NCI-H2227 (cell line): Measurements from ENCODE around the gene CAV2.
A peak's percentile ranks its signal among the peaks of the same experiment; 100 is the strongest.
"Not testable (repeated sequence)": the region's sequence is repeated elsewhere in the genome, so short reads cannot be mapped to it uniquely, and the experiment has no call there.

ENCODE experiments used
- DNase-seq: peaks from one replicate; lab custom pipeline; 2025; ENCODE audit not compliant: unreplicated experiment; lab: John Stamatoyannopoulos, UW

The CAV2 gene, protein sequence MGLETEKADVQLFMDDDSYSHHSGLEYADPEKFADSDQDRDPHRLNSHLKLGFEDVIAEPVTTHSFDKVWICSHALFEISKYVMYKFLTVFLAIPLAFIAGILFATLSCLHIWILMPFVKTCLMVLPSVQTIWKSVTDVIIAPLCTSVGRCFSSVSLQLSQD

DNA sequence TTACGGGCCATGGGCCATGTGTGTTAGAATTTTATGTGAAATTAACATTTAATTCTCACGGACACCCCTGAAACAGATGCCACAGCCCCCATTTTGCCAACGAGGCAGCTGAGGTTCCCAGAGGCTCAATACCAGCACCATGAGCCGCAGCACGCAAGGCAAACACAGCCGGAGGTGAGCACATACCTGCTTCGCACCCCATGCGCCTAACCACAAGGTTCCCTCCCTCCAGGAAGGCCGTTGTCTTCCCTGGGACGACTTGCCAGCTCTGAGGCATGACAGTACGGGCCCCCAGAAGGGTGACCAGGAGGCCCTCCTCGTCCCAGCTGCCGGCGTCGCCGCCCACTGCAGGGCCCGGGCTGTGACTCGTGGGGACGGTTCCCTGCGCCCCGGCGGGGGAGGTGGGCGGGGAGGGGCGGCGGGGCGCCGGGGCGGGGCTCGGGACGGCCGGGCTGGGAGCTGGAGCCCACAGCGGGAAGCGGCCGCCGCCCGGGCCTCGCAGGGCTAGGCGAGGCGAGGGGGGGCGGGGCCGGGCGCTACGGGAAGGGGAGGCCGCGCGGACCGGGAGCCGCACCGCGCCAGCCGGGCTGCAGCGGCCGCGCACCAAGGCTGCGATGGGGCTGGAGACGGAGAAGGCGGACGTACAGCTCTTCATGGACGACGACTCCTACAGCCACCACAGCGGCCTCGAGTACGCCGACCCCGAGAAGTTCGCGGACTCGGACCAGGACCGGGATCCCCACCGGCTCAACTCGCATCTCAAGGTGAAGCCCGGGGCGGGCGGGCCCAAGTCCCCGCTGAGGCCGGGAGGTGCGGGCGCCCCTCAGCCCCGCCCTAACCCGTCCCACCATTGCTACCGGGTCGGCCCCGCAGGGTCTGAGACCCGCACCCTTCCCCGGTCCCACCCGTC lies at the start of gene CAV2:
CAV2 (plus strand) TSS at position 571 of the 910 bp plus-strand sequence; CDS start at position 615, 44 bp downstream.
- peak; percentile 29 for DNase-seq

DNA sequence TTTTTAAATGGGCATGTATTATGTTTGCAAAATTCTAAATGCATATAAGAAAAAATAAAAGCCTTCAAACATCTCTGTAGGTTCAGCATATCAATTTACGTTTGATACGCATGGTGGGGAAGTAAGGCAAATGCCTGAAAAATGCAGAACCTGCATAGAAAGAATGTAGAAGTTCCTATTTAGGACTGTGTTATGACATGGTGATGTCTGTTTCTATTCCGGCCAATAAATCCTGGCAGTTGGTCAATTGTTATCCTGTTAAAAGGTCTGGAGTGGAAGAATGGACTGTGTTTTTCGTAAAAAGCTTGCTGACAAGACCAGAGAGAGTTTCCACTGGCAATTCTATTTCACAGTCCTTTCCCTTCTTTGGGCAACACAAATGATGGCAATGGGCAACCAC lies 49.6 kb upstream of the CAV2 start:
- DNase-seq = no peak

DNA sequence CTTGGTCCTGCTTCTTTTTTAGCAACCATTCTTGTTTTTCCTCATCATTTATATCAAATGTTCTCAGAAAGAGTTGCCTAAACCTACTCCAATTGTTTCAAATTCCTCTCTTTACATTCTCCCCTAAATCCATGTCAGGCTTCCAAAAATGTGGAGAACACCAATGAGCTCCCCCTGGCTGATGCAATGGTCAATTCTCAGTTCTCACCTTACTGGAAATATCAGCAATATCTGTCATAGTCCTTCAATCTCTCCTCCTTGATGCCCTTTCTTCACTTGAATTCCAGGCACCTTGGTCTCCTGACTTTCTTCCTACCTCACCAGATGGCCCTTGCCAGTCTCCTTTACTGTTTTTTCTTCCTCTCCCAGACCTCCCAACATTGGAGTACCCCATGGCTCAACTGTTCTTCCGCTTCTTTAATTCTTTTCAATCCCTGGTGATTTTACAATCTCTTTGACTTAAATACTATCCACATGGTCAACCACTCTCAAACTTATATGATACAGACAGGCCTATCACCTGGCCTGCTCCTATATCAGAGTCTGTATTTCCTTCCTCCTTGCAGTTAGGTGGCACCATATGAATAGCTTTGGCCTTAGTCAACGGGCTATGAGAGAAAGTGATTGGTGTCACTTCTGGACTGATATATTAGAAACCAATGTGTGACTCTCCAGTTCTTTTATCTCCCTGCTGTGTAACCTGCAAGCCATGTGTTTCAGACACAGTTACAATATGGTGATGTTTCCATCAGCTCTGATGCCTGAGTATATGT lies 47.4 kb upstream of the CAV2 start:
- no peak for DNase-seq

DNA sequence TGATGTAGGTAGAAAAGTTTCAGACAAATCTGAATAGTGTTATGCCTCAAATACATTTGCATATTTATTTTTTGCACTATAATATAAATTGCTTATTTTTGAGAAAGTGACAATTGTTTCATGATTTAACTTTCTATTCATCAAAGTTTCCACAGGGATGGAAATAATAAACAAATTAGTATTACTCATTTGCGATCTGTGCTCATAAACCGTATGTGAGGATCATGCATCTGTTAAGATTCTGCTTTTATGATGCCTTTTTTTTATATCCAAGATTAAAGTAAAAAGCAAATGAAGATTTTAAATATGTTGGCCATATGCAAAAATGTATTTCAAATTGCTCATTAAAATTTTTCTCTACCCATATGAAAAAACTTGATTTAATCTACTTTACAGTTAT lies 45.2 kb upstream of the CAV2 start:
- no peak for DNase-seq

DNA sequence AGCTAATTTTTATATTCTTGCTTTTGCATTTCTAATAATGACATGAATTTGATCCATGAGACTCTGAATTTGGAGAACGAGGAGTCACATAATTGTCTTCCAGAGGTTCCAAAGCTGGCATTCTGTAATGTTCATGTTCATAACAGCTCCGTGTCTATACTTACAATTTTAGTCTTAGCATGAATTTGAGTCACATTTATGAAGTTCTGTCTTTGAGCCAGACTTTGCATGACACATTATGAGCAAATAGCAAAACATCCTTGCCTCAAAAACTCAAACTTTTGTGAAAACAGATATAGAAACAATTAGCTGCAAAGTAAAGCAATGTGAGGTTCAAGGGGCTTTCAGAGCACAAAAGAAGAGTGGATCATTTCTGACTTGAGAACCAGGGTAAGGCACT lies 44.5 kb upstream of the CAV2 start:
- DNase-seq = no peak

DNA sequence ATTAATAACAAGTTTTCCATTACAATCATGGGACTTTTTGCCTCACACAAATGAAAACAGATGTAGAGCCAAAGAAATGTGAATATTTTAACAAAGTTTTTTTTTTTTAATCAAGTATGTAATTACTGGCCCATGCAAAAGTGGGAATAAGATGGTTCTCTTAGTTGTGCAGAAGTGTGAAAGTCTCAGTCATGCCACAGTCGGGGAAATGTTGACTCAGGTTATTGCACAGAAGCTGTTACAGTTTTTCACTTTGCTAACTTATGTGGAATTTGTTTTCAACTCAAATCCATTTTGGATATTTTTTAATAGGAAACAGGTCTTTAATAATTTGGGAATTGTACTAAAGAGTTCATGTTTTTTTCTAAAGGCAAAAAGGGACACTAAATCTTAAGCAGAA lies 44.0 kb upstream of the CAV2 start:
- no peak for DNase-seq

DNA sequence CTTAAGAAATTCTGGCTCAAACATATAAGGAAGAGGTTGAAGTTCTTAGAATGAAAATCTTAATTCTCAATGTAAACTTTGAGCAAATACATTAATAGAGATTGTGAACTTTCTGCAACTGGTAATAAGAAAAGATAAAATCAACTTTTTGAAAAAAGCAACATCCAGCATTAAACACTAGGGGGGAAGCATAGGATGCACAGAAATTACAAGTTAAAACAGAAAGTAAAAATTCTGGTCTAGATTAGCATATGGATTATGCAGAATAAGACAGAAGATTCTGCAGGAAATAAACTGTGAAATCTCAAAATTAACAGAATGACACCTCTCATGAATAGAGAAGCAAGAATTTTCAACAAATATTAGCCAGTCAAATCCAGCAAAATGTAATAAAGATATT lies 38.0 kb upstream of the CAV2 start:
- DNase-seq = no peak

DNA sequence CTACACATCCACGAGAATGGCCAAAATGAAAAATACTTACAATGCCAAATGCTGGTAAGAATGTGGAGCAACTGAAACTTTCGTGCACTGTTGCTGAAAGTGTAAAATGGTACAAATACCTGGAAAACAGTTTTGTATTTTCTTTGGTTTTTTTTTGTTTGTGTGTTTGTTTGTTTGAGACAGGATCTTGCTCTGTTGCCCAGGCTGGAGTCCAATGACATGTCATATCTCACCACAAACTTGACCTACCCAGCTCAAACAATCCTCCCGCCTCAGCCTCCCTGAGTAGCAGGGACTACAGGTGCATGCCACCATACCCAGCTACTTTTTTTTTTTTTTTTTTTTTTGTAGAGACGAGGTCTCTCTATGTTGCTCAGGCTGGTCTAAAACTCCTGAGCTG lies 35.6 kb upstream of the CAV2 start:
- no peak for DNase-seq

DNA sequence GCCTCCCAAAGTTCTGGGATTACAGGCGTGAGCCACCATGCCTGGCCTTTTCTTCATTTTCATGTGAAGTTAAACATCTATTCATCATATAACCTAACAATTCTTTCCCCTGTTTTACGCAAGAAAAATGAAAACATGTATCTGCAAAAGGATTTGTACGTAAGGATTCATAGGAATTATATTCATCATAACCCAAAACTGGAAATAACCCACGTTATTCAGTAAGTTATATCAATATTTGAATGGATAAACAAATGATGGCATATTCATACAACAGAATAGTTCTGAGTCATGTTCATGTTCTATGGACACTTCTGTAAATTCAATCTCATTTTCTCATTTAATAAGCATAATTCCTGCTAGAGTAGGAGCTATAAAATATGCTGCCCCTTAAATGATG lies 35.2 kb upstream of the CAV2 start:
- no peak for DNase-seq

DNA sequence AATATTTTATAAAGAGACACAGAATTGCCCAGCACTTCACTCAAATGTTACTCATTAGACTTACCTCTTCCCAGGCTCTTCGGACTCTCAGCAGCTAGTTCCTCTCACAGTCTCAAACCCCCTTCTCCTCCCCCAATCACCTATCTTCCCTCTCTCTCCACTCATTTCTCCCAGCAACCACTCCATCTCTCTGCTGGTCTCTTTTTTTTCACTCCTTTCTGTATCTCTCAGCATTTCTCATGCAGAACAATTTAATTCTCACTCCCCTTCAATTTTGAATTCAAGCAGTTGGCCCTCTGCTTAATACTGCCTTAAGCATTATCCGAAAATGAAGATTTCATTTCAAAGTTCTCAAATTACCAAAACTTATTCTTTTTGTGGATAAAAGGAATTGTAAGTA lies 34.4 kb upstream of the CAV2 start:
- DNase-seq = no peak

DNA sequence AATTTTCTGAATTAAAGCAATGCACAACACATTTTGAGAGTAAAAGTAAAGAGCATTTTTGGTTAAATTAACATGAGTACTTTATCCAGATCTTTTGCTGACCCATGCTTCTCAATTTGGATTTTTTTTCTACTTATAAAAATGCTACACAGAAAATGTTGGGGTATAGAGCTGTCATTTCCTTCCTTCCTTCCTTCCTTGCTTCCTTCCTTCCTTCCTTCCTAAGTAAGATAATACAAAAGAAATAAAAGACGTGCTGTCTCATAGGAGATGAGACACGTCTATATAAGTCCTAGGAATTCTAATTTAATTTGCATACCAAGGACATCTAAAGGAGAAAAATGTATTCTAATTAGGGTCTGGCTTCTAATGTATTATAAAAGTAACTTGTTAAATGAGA lies 31.0 kb upstream of the CAV2 start:
- DNase-seq = no peak

DNA sequence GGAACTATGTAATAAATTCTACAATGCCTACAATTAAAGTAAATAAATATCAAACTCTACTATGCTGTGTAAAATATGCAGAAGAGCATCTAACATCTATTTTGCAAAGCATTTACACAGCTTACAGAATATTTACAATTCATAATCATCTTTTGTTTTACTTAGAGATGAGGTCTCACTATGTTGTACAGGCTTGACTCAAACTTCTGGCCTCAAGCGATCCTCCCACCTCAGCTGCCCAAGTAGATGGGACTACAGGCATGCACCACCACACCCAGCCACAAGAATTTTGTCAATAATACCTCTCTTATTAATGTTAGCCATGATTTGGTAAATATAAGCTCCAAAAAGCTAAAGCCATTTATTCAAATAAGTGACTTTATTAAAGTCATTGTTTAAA lies 21.9 kb upstream of the CAV2 start:
- no peak for DNase-seq

DNA sequence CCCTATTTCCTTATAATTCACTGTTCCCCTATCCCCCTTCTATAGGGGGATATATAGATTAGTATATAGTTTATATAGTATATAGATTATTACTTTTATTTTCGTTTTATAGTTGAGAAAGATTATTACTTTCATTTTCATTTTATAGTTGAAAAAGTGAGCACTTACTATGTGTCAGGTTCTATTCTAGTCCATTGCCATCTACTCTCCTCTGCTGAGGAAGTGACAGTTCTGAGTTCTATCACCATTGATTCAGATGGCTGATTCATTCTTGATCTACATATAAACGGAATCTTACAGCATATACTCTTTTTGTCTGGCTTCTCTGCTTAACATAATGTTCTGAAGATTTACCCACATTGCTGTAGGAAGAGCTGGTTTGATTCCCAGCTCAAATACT lies 20.7 kb upstream of the CAV2 start:
- no peak for DNase-seq

DNA sequence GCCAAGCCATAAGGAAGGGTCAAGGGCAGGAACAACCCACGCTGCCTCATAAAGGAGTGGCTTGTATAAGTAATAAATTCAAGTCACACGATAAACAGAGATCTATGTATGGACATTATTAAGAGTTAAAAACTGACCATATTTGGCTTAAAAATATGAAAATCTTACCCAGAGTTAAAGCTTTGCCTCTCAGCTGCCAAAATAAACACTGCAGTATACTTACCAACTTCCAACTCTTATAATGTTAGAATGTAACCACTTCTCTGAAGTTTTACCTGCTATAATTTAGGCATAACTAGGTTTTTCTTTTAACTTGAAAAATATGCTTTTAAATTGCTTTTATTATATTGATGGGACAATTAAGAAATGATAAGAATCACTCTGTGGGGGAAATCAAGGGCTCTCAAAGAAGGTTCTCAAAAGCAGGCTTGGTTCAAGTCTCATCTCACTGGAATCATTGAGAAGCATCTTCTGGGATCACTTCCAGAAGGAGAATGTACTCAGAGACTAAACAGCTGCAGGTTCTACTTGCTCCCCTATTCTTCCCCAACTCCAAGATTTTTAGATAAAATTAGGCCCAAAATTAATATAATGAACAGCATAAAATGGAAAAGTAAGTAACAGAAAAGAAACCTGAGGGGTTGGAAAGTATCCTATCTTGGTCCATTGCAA lies 16.1 kb upstream of the CAV2 start:
- DNase-seq = no peak

DNA sequence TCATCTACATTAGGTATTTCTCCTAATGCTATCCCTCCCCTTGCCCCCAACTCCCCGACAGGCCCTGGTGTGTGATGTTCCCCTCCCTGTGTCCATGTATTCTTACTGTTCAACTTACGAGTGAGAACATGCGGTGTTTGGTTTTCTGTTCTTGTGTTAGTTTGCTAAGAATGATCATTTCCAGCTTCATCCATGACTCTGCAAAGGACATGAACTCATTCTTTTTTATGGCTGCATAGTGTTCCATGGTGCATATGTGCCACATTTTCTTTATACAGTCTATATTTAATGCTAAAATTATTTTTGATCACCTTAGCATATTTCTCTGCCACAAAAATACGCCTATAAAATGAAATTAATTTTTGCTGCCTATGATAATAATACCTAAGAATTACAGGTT lies 15.1 kb upstream of the CAV2 start:
- DNase-seq = not testable (repeated sequence)

DNA sequence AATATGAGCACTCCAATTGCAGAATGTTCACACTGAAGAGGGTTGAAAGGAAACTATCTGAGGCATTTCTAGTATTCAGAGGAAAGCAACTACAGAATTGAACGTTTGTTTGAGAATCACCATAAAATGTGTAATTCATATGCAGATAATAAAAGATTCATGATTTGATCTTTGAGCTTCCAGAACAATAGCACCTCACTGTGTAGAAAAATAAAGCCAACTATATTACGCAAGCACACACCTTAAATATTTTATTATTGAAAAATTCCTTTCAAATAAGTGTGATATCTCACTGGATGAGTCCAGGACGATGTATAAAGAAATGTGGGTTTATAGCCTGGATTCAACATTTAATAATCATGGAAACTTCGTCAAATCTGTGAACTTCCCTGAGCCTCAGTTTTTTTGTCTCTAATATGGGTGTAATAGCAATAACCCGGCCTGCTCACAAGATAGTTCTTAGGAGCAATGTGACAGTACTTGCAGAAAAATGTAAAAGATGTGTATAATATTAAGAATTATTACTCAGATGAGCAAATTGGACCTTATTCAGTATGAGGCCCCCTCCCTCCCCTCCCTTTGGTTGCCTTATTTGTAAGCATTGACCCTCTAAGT lies 11.5 kb upstream of the CAV2 start:
- DNase-seq = no peak

DNA sequence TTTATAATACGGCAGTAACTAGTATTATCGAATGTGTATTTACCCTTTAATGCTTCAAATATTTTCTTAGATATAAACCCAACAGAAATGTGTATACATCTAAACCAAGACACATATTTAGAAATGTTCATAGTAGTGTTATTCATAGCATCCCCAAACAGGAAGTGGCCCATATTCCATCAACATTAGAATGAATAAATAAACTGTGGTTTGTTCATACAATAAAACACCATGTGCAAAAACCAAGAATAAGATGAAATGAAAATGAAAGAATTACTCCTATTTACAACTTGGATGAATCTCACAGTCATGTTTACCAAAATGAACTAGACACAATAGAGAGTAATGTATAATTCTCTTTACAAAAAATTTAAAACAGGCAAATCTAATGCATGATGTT lies 9.2 kb upstream of the CAV2 start:
- DNase-seq = no peak

DNA sequence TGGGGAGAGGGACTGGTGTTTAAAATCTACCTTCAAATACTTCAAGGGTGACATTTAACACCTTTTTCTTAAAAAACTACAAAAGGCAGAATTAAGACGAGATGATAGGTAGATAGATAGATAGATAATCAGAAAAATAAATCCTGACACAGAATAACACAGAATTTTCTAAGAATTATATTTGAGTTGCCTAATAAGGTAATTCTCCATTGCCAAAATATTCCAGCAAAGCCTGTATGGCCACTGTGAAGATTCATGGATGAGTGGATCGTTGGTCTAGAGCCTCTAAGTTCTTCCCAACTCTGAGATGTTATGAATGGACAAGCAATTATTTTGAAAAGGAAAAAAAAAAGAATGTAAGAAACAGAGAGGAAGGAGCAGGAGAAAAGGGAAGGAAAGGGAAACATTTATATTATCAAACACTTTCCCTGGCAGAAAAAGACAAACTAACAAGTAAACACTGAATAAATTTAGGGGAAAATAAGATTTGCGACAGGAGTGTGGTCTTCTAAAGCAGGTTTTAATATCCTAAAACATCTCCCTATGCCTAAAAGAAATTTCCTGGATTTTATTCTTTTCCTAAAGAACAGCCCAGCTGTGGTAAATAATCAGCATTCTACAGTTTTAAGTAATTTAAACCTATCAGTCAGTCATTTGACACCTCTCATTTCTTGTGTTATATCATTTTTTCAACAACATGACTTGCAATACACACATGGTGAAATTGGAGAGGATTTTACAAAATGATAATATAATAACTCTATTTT lies 7.5 kb upstream of the CAV2 start:
- DNase-seq = no peak

DNA sequence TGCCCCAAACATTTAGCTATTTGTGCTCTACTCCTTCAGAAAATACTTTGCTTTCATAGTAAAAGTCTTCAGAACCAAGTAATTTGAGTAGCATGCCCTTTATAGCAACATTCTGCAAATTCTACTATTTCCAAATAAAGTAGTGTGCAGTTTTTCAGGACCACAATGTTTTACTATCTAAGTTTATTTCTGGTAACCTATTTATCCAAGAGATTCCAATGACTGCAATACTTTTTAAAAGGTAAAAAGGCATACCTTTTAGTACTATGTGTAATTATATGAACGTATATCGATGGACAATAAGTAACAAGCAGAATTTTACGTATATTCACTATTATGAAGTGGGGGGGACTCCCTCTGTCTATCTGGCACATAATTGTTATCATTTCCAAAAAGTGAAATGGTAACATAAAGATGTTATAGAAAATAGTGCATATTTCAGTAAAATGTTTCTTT lies 6.9 kb upstream of the CAV2 start:
- no peak for DNase-seq

DNA sequence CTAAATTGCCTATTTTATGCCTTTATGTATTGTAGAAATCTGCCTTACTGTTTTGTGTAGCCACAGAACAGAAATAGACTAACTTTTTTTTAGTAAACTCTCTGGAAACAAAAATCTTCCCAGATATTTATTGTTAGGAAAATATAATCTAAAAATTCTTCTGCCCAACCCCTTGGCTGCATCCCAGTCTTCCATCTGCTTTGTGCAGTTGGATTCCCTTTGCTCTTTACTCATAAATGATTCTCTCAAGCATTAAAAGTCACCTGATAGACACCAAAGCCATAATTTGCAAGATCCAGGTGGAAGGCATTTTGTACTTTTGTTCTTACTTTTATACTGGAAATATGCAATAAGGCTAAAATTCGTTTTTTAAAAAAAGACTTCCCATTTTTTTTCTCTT lies 6.1 kb upstream of the CAV2 start:
- DNase-seq = no peak
